HepG2 (cell line): ENCODE data around the gene MLANA. TPM values are rescaled to one million over a fixed set of nuclear protein-coding genes. Genes with fewer than 3 reads are reported as not detected.

Source experiments
- ATAC-seq: fragments of 200-7000 bp; cut with Tn5 transposase; 3 replicates; pipeline ENCODE4 v1.9.1; 2020; ENCODE audit warnings: mild to moderate bottlenecking, moderate library complexity
- BruUV-seq: library from RNA; stranded (reverse); fragments of 400-500 nt; replicated peaks from 2 replicates; lab custom pipeline; 2021; lab: Mats Ljungman, UMichigan
- CTCF ChIA-PET: fragments of 300-600 bp; formaldehyde crosslinking; extraction: SDS; loops from one replicate; lab custom pipeline; 2021; ENCODE audit warnings: low total read pairs, inconsistent platforms, low intra/inter-chr PET ratio; lab: Yijun Ruan, JAX
- POLR2A ChIA-PET: fragments of 350-600 bp; sonication (Branson Sonifier 250); formaldehyde crosslinking; loops from one replicate; lab custom pipeline; 2020; ENCODE audit warnings: antibody characterized with exemption, inconsistent platforms; lab: Yijun Ruan, JAX
- DNase-seq: peaks from one replicate; pipeline ENCODE4 v3.0.0-alpha.2; 2015; ENCODE audit warnings: low spot score
- FAIRE-seq: peaks from 3 replicates; lab custom pipeline; 2011; peaks lifted over from hg19 to GRCh38; lab: Jason Lieb, UNC
- H2AFZ ChIP-seq: one replicate; pipeline ENCODE4 v1.6.1; 2011; ENCODE audit warnings: low read length, inconsistent platforms
- H3K27ac ChIP-seq: fragments of 300-600 bp; 3 replicates; pipeline ENCODE4 v1.8.0; 2011; ENCODE audit warnings: mixed run types, mild to moderate bottlenecking, mixed read lengths, low read length, inconsistent platforms; ENCODE audit not compliant: insufficient read depth; ENCODE audit errors: extremely low read length
- H3K27me3 ChIP-seq, 2 experiments: fragments of 200-600 bp in 1 of 2; 2 replicates in 1 of 2; 3 replicates in 1 of 2; pipeline versions ENCODE4 v1.6.0 to v1.8.0; 2011; ENCODE audit warnings: low read length in 2 of 2, mild to moderate bottlenecking in 2 of 2, moderate library complexity in 2 of 2, inconsistent platforms in 1 of 2; ENCODE audit not compliant: insufficient read depth in 2 of 2, control insufficient read depth in 1 of 2
- H3K36me3 ChIP-seq, 2 experiments: fragments of 200-600 bp in 1 of 2; replicated peaks in 1 of 2; 2 replicates in 1 of 2; 3 replicates in 1 of 2; pipeline versions ENCODE4 v1.5.1 to v1.8.0; 2011; ENCODE audit warnings: low read length in 2 of 2, inconsistent platforms in 1 of 2; ENCODE audit not compliant: insufficient read depth in 2 of 2, control insufficient read depth in 1 of 2
- H3K4me1 ChIP-seq: 2 replicates; pipeline ENCODE4 v1.5.1; 2012; ENCODE audit warnings: low read length, inconsistent platforms; ENCODE audit not compliant: insufficient read depth
- H3K4me2 ChIP-seq: 2 replicates; pipeline ENCODE4 v1.6.0; 2011; ENCODE audit warnings: low read depth, low read length, inconsistent platforms
- H3K4me3 ChIP-seq, 3 experiments: fragments of 200-600 bp in 1 of 3; sonication (generic), shearing (Covaris generic) in 1 of 3; replicated peaks in 1 of 3; 2 replicates each; pipeline ENCODE4 v1.5.1; 2011 to 2016; ENCODE audit warnings: low read length in 3 of 3, inconsistent platforms in 2 of 3, low read depth in 2 of 3, mild to moderate bottlenecking in 2 of 3, control low read depth in 1 of 3, mixed read lengths in 1 of 3; ENCODE audit not compliant: insufficient read depth in 1 of 3
- H3K79me2 ChIP-seq: one replicate; pipeline ENCODE4 v1.6.1; 2011; ENCODE audit warnings: low read length, inconsistent platforms; ENCODE audit not compliant: insufficient read depth
- H3K9ac ChIP-seq: 2 replicates; pipeline ENCODE4 v1.6.0; 2011; ENCODE audit warnings: mild to moderate bottlenecking, low read depth, low read length, inconsistent platforms; ENCODE audit not compliant: insufficient read depth
- H3K9me3 ChIP-seq: 2 replicates; pipeline ENCODE4 v1.5.1; 2012; ENCODE audit warnings: mild to moderate bottlenecking, low read length
- H4K20me1 ChIP-seq: 2 replicates; pipeline ENCODE4 v1.6.0; 2011; ENCODE audit warnings: inconsistent platforms, mild to moderate bottlenecking, low read length, moderate library complexity; ENCODE audit not compliant: insufficient read depth
- KLF11 ChIP-seq: IDR thresholded peaks from 2 replicates; pipeline ENCODE4 v1.6.1; 2016; ENCODE audit warnings: missing compliant biosample characterization
- MTF1 ChIP-seq: sonication (generic); formaldehyde crosslinking; IDR thresholded peaks from 2 replicates; pipeline ENCODE4 v1.5.0; 2020; ENCODE audit warnings: missing genetic modification reagents
- ZKSCAN8 ChIP-seq: IDR thresholded peaks from 2 replicates; pipeline ENCODE4 v1.6.1; 2016; ENCODE audit warnings: borderline replicate concordance, missing genetic modification reagents, missing compliant biosample characterization
- ZNF570 ChIP-seq: sonication (generic); formaldehyde crosslinking; IDR thresholded peaks from 2 replicates; pipeline ENCODE4 v1.4.0; 2020; ENCODE audit warnings: mild to moderate bottlenecking, missing genetic modification reagents, borderline replicate concordance
- ZNF775 ChIP-seq: sonication (generic); formaldehyde crosslinking; IDR thresholded peaks from 2 replicates; pipeline ENCODE4 v1.4.0; 2020; ENCODE audit warnings: missing genetic modification reagents, mild to moderate bottlenecking, moderate library complexity, borderline replicate concordance
- WGBS: methylation state at CpG from one replicate; pipeline ENCODE4 v1.1.6; 2017; ENCODE audit warnings: low lambda C conversion rate; 5-methylcytosine and 5-hydroxymethylcytosine counted together
- in situ Hi-C: cut with HindIII; loops from 2 replicates; pipeline ENCODE4 v1.10.0; 2017; ENCODE audit warnings: low pct_unique_long_range_greater_than_20kb; ENCODE audit not compliant: extremely low pct_ligation_motif_present
- intact Hi-C: fragments of 100-400 bp; cut with micrococcal nuclease; formaldehyde crosslinking; loops from one replicate; pipeline ENCODE4 v1.10.0; 2022; ENCODE audit not compliant: unreplicated experiment
- polyA plus RNA-seq, 8 experiments: library from polyadenylated mRNA; depleted of rRNA in 3 of 8; stranded (reverse) in 7 of 8; unstranded in 1 of 8; fragments of >200 nt; fragmentation: Illumina TruSeq in 4 of 8; extraction: Trizol in 4 of 8; gene quantifications; 2 replicates each; pipeline versions ENCODE4 v1.2.1 to v1.2.3, GENCODE V29; 2011 to 2016; ENCODE audit warnings: low read depth in 4 of 8, missing spikeins in 1 of 8, mixed read lengths in 1 of 8; ENCODE audit not compliant: insufficient read depth in 1 of 8
- total RNA-seq, 5 experiments: library from RNA; depleted of rRNA; stranded (reverse); fragments of >200 nt; fragmentation: Illumina TruSeq; extraction: Trizol; gene quantifications; 2 replicates each; pipeline ENCODE4 v1.2.3, GENCODE V29; 2016; ENCODE audit warnings: low read depth in 1 of 5
- TF ChIP-seq, protein P1 (sequence below): sonication (generic); formaldehyde crosslinking; IDR thresholded peaks from 2 replicates; pipeline ENCODE4 v1.4.0; 2020; ENCODE audit warnings: mild to moderate bottlenecking, missing genetic modification reagents

Gene MLANA
- total and polyA plus RNA-seq, 2 of the 13 experiments (the other 11 are each of a cell fraction or from before 2014, with no cell fraction given) = 0.11 to 0.18 TPM

GRCh38 chr9:5915438-5915837 is 24.7 kb downstream of the MLANA start:
- no peak overlapping the region for H3K27ac ChIP-seq
- no peak overlapping the region for H3K9ac ChIP-seq
- H3K4me2 ChIP-seq = no peak overlapping the region
- intact Hi-C loops = no loop called here
- H3K27me3 ChIP-seq = no peaks in the 10 kb centered on the region
- BruUV-seq = no TSS peak
- ChIA-PET CTCF (no interaction called here), POLR2A (no interaction called here)
- no peak for ATAC-seq
- TF ChIP-seq KLF11 (no peak), ZNF775 (CRISPR knock-in tag) (no peak), MTF1 (CRISPR knock-in tag) (no peak), ZKSCAN8 (no peak), ZNF570 (no peak)
- TF ChIP-seq, protein P1, sequence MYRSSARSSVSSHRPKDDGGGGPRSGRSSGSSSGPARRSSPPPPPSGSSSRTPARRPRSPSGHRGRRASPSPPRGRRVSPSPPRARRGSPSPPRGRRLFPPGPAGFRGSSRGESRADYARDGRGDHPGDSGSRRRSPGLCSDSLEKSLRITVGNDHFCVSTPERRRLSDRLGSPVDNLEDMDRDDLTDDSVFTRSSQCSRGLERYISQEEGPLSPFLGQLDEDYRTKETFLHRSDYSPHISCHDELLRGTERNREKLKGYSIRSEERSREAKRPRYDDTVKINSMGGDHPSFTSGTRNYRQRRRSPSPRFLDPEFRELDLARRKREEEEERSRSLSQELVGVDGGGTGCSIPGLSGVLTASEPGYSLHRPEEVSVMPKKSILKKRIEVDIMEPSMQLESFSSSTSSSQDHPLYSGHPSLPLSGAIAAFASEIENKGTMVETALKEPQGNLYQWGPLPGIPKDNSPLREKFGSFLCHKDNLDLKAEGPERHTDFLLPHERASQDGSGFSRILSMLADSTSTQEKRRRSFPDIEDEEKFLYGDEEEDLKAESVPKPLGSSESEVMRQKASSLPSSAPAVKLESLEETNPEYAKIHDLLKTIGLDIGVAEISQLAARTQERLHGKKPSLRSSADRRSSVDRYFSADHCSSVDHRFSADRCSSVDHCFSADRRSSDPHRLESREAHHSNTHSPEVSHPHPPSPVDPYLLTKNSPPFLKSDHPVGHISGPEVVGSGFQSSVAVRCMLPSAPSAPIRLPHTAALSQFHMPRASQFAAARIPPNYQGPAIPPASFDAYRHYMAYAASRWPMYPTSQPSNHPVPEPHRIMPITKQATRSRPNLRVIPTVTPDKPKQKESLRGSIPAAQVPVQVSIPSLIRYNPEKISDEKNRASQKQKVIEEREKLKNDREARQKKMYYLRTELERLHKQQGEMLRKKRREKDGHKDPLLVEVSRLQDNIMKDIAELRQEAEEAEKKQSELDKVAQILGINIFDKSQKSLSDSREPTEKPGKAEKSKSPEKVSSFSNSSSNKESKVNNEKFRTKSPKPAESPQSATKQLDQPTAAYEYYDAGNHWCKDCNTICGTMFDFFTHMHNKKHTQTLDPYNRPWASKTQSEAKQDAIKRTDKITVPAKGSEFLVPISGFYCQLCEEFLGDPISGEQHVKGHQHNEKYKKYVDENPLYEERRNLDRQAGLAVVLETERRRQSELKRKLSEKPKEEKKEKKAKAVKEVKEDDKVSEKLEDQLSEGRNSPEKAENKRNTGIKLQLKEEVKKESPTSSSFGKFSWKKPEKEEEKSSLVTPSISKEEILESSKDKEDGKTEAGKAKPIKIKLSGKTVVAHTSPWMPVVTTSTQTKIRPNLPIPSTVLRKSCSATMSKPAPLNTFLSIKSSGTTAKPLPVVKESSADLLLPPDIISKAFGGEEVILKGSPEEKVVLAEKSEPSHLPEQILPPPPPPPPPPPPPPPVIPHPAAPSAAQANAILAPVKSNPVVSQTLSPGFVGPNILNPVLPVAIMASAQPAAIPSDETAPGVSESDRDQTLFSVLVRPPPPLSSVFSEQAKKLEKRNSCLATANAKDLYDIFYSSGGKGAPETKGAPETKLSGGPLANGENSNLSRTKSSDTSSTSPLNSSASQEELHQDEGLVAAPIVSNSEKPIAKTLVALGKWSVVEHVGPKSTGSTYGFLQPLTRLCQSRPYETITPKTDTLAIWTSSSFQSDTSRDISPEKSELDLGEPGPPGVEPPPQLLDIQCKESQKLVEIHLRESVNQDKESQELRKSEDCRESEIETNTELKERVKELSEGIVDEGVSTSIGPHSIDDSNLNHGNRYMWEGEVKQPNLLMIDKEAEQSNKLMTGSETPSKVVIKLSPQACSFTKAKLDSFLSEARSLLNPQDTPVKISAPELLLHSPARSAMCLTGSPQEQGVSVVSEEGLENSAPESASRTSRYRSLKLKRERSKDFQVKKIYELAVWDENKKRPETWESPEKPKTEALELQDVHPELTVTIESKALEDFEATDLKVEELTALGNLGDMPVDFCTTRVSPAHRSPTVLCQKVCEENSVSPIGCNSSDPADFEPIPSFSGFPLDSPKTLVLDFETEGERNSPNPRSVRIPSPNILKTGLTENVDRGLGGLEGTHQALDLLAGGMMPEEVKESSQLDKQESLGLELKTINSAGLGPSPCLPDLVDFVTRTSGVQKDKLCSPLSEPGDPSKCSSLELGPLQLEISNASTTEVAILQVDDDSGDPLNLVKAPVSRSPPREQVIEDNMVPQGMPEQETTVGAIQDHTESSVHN (CRISPR knock-in tag) = no peak
- in situ Hi-C loops = no loop called here
- no peaks in the 10 kb centered on the region for H3K79me2 ChIP-seq
- H3K4me1 ChIP-seq = no peaks in the 10 kb centered on the region
- DNase-seq = no peak
- 78% methylated on average over 4 of the region's 4 CpGs for WGBS
- H3K9me3 ChIP-seq = no peaks in the 10 kb centered on the region
- 0 out of 5 replicates have a peak, but pooled peaks cover 0 to 3% of the 10 kb centered on the region in 2 experiments for H3K36me3 ChIP-seq
- H3K4me3 ChIP-seq = no peak overlapping the region
- no peak for FAIRE-seq
- H2AFZ ChIP-seq = no peak overlapping the region
- no peaks in the 10 kb centered on the region for H4K20me1 ChIP-seq
